GM11168 (cell line): ENCODE data around the gene EXOC2.

Source experiments
- in situ Hi-C: fragments of 300-500 bp; cut with MboI; formaldehyde crosslinking; loops from one replicate; pipeline ENCODE4 v1.12.0; 2022; ENCODE audit warnings: low sequenced_read_pairs; ENCODE audit not compliant: unreplicated experiment

The EXOC2 gene

DNA sequence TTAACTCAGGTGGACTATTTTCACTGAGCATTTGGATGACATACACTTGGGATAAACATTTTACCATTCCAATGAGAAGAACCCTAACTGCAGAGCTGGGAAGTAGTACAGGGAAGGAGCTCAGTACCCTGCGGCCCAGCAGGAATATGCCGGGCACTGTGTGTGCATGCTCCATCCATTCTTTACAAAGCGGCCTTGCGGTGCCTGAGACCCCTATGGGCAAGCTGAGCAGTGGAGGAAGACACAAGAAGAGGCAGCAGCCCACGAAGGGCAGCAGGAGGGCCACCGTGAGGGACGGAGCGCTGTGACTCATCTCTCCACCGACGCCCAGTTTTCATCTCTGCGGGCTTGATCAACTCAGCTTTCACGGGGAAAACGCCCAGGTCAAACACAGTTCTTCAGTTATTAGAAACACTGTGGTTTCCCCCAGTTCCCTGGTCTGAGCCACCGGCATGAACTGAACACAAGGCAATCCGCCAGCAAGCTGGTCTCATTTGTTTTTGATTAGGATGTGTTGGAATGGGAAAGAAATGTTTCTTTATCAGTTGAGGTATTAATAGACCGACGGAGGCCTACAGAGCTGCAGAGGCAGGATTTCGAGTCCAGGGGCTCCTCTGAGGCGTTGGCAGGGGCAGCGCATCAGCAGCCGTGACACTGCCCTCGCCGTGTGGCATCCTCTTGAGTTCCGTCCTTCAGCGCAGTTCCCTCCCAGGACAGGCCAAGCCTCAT, 256.5 kb downstream of the EXOC2 start:
- in situ Hi-C loops = no loop called here

DNA sequence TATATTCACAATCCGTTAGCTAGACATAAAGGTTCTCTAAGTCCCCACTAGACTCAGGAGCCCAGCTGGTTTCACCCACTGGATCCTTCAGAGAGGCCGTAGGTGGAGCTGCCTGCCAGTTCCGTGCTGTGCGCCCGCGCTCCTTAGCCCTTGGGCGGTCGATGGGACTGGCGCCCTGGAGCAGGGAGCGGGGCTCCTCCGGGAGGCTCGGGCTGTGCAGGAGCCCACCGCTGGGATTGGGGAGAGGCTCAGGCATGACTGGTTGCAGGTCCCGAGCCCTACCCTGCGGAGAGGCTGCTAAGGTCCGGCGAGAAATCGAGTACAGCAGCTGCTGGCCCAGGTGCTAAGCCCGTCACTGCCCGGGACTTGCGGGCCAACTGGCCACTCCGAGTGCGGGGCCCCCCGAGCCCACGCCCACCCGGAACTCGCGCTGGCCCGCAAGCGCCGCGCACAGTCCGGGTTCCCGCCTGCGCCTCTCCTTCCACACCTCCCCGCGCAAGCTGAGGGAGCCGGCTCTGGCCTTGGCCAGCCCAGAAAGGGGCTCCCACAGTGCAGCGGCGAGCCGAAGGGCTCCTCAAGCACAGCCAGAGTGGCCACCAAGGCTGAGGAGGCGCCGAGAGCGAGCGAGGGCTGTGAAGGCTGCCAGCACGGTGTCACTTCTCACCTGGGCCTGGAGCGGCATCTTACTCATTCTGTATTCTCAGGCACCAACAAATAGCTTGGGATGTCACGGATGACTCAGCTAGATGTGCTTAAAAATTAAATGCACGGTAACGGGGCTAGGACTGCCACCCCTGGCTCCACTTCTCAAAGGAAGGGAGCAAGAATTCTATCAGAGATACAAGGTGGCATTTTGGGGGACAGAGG, 257.3 kb downstream of the EXOC2 start:
- in situ Hi-C loops = no loop called here
